Measurements from ENCODE around the gene PKD1L1. TPM values are rescaled to one million over a fixed set of nuclear protein-coding genes. Genes with fewer than 3 reads are reported as not detected.

PKD1L1 gene
- total RNA-seq, 4 donors from 2014 or later: 0.06 to 0.19 (median 0.13) TPM; not detected in 1

DNA sequence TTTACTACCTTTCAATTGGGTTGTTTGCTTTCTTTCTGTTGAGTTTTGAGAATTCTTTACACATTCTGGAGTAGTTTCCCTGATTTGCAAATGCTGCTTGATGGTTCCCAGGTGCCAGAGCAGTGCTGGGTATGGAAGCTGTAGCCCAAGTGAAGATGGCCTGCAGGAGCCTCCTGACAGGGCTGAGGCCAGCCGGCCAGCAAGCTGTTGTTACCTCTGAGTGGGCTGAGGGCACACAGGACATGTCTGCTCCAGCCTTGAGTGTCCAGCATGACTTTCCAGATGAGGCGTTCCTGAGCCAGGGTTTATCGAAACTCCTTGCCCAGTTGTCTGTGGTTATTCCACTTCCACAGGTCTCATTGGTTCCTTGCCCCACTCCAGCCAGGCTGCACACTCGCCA is 201.8 kb downstream of the PKD1L1 start:
- WGBS, 2 donors: 90 to 100% methylated on average over 1 to 2 of the region's 4 CpGs
- no peaks in the 10 kb centered on the region for H3K4me1 ChIP-seq
- no peak overlapping the region for H3K4me3 ChIP-seq
- peaks cover 0 to 21% (median 0%) of the 10 kb centered on the region in 4 donors for H3K27me3 ChIP-seq
- H3K27ac ChIP-seq: no peak overlapping the region
- TF ChIP-seq POLR2A (IDR thresholded peaks at IDR 0.05): no peak
- TF ChIP-seq, protein P1, sequence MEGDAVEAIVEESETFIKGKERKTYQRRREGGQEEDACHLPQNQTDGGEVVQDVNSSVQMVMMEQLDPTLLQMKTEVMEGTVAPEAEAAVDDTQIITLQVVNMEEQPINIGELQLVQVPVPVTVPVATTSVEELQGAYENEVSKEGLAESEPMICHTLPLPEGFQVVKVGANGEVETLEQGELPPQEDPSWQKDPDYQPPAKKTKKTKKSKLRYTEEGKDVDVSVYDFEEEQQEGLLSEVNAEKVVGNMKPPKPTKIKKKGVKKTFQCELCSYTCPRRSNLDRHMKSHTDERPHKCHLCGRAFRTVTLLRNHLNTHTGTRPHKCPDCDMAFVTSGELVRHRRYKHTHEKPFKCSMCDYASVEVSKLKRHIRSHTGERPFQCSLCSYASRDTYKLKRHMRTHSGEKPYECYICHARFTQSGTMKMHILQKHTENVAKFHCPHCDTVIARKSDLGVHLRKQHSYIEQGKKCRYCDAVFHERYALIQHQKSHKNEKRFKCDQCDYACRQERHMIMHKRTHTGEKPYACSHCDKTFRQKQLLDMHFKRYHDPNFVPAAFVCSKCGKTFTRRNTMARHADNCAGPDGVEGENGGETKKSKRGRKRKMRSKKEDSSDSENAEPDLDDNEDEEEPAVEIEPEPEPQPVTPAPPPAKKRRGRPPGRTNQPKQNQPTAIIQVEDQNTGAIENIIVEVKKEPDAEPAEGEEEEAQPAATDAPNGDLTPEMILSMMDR (IDR thresholded peaks at IDR 0.05): no peak
- no peak for DNase-seq
- intact Hi-C loops (cut with DNase I): no loop called here
- no peaks in the 10 kb centered on the region for H3K9me3 ChIP-seq
- H3K36me3 ChIP-seq: no peaks in the 10 kb centered on the region

DNA sequence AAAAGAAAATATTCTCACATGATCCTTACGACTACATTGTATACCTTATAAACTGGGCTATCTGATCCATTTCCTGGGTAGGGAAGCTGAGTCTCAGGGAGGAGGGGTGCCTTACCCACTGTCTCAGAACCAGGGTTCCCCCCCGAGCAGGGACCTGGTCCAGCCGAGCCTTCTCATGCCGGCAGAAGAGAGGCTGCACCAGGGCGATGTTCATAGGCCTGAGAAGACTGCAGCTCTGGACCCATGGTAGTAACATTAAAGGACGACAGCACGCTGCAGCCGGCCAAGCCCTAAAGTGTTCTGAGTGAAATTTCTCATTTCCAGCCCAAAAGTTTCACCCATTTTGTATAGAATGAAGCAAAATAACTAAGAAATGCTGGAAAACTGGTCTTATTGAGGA is 203.4 kb downstream of the PKD1L1 start:
- no peaks in the 10 kb centered on the region for H3K9me3 ChIP-seq
- no peaks in the 10 kb centered on the region for H3K4me1 ChIP-seq
- DNase-seq: no peak
- intact Hi-C loops (cut with DNase I): no loop called here
- no peak overlapping the region for H3K27ac ChIP-seq
- no peak overlapping the region for H3K4me3 ChIP-seq
- H3K36me3 ChIP-seq: no peaks in the 10 kb centered on the region
- 91 to 94% methylated on average over 8 of the region's 8 CpGs for WGBS, 2 donors
- TF ChIP-seq, protein P1 (IDR thresholded peaks at IDR 0.05): no peak
- TF ChIP-seq POLR2A (IDR thresholded peaks at IDR 0.05): no peak
- H3K27me3 ChIP-seq: peaks cover 0 to 21% (median 0%) of the 10 kb centered on the region in 4 donors

DNA sequence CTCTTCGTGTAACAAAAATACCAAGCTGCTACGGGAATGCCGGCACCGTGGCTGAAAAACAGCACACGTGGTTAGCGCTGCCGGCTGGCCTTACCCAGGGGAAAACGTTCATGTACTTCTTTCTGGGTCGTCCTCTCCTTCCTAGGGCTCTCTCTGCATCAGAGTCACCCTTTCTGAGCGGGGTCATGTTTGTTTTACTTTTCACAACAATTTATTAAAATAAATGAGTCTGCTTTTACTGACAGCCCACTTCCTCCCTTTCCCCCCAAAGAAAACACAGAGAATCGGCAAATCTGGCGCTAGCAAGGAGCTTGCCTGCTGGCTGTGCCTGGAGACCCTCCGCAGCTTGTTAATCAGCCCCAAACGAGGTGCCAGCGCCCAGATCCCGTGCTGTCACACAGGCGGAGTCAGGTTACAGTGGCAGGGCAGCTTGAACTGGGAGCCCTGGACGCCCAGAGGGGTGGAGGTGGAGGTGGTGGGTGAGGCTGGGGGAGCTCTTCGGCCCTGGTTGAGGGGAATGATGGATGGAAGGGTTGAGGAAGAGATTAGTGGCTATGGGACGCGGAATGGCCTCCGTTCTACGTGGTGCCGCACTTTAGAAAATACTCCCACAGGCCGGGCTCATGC is 204.2 kb downstream of the PKD1L1 start:
- no peaks in the 10 kb centered on the region for H3K4me1 ChIP-seq
- no peak overlapping the region for H3K27ac ChIP-seq
- H3K9me3 ChIP-seq: no peaks in the 10 kb centered on the region
- no peak overlapping the region for H3K4me3 ChIP-seq
- no peaks in the 10 kb centered on the region for H3K36me3 ChIP-seq
- no peak for TF ChIP-seq POLR2A (IDR thresholded peaks at IDR 0.05)
- TF ChIP-seq, protein P1 (IDR thresholded peaks at IDR 0.05): no peak
- intact Hi-C loops (cut with DNase I): no loop called here
- H3K27me3 ChIP-seq: peaks cover 0 to 21% (median 0%) of the 10 kb centered on the region in 4 donors
- 27 to 50% methylated on average over 10 to 22 of the region's 25 CpGs for WGBS, 2 donors
- no peak for DNase-seq

DNA sequence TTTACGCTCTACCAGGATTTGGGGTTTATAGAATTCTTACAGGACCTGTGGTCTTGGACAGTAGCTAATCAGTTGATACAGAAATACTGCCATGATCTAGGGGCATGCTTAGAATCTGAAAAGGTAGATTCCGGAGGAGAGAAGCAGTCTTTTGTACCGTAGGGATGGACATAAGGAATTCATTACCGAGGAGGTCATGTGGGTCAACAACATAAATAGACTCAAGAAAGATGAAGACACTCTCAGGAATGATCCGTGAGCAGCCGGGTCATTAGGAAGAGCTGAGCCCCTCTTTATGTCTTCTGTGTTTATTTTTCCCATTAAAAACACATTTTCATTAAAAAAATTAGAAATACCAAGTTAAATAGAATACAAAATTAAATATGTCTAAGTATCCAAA is 206.3 kb downstream of the PKD1L1 start:
- Histone ChIP-seq H3K27ac (no peak overlapping the region), H3K4me1 (no peaks in the 10 kb centered on the region), H3K27me3 (peaks cover 0 to 21% (median 0%) of the 10 kb centered on the region in 4 donors), H3K9me3 (no peaks in the 10 kb centered on the region), H3K4me3 (no peak overlapping the region), H3K36me3 (no peaks in the 10 kb centered on the region)
- intact Hi-C loops (cut with DNase I): no loop called here
- DNase-seq: no peak
- 78 to 86% methylated on average over 6 of the region's 6 CpGs for WGBS, 2 donors
- TF ChIP-seq POLR2A (IDR thresholded peaks at IDR 0.05): no peak
- TF ChIP-seq, protein P1 (IDR thresholded peaks at IDR 0.05): no peak

DNA sequence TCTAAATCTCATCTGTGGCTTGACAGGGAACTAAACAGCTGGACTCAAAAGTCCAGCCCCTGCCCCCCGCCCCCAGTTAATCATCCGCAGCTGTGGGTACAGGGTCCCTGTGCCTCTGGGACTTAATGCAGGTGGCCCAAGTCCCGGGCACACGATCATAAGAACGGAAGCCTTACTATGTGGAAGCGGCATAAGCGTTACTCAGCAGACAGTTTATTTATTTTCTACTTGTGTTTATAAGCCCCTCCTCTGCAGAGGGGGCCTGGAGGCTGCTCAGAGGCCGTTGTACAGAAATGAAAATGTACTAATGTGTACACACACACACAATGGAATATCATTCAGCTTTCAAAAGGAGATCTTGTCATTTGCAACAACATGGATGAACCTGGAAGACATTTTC is 208.4 kb downstream of the PKD1L1 start:
- H3K27ac ChIP-seq: no peak overlapping the region
- peaks cover 0 to 22% (median 0%) of the 10 kb centered on the region in 4 donors for H3K27me3 ChIP-seq
- H3K9me3 ChIP-seq: no peaks in the 10 kb centered on the region
- H3K36me3 ChIP-seq: no peaks in the 10 kb centered on the region
- WGBS, 2 donors: 68 to 75% methylated on average over 3 to 4 of the region's 8 CpGs
- no peaks in the 10 kb centered on the region for H3K4me1 ChIP-seq
- no peak for DNase-seq
- intact Hi-C loops (cut with DNase I): no loop called here
- no peak for TF ChIP-seq POLR2A (IDR thresholded peaks at IDR 0.05)
- TF ChIP-seq, protein P1 (IDR thresholded peaks at IDR 0.05): no peak
- H3K4me3 ChIP-seq: no peak overlapping the region
